SU-DHL-6 (cell line): ENCODE results near the gene GRPR.

Experiments
- H2AFZ ChIP-seq: fragments of 200-600 bp; sonication (generic); 2 replicates; pipeline ENCODE4 v1.6.1; 2014; ENCODE audit warnings: low read depth, mild to moderate bottlenecking, moderate library complexity, mixed read lengths, antibody characterized with exemption, low read length; ENCODE audit not compliant: severe bottlenecking
- H3F3A ChIP-seq: fragments of 200-600 bp; shearing (Covaris generic); 2 replicates; pipeline ENCODE4 v1.6.0; 2016; ENCODE audit warnings: antibody characterized with exemption, mild to moderate bottlenecking; ENCODE audit not compliant: insufficient read depth
- H3K27ac ChIP-seq: fragments of 200-600 bp; sonication (generic); 2 replicates; pipeline ENCODE4 v1.5.1; 2016; ENCODE audit warnings: low read depth, mild to moderate bottlenecking, low read length, moderate library complexity, mixed read lengths
- H3K27me3 ChIP-seq: fragments of 200-600 bp; sonication (generic), shearing (Covaris generic); 2 replicates; pipeline ENCODE4 v1.6.0; 2014; ENCODE audit warnings: mild to moderate bottlenecking, low read length
- H3K36me3 ChIP-seq: fragments of 200-600 bp; sonication (generic); 2 replicates; pipeline ENCODE4 v1.6.1; 2014; ENCODE audit warnings: mild to moderate bottlenecking, low read length, mixed read lengths
- H3K4me2 ChIP-seq: fragments of 300-600, 200-600 bp; shearing (Covaris generic), sonication (generic); 2 replicates; pipeline ENCODE4 v1.6.0; 2014; ENCODE audit warnings: low read length, low read depth, mild to moderate bottlenecking; ENCODE audit not compliant: poor library complexity, severe bottlenecking
- H3K4me3 ChIP-seq: fragments of 200-600 bp; sonication (generic); 2 replicates; pipeline ENCODE4 v1.5.1; 2014; ENCODE audit warnings: antibody characterized with exemption, low read length, mild to moderate bottlenecking, mixed read lengths; ENCODE audit not compliant: insufficient read depth, poor library complexity, severe bottlenecking
- H3K79me2 ChIP-seq: fragments of 200-600 bp; sonication (generic); 2 replicates; pipeline ENCODE4 v1.6.1; 2014; ENCODE audit warnings: mild to moderate bottlenecking, low read length, moderate library complexity; ENCODE audit not compliant: insufficient read depth
- H3K9ac ChIP-seq: fragments of 200-600 bp; sonication (generic); 2 replicates; pipeline ENCODE4 v1.7.0; 2014; ENCODE audit warnings: mild to moderate bottlenecking, low read length
- H3K9me2 ChIP-seq: fragments of 200-600 bp; sonication (generic); replicated peaks from 2 replicates; pipeline ENCODE4 v1.6.1; 2014; ENCODE audit warnings: low read length; ENCODE audit not compliant: insufficient read depth
- H3K9me3 ChIP-seq: fragments of 200-600 bp; sonication (generic); 2 replicates; pipeline ENCODE4 v1.6.1; 2014; ENCODE audit warnings: low read length, mixed read lengths; ENCODE audit not compliant: insufficient read depth
- H4K20me1 ChIP-seq: fragments of 200-600 bp; sonication (generic); 2 replicates; pipeline ENCODE4 v1.6.1; 2014; ENCODE audit warnings: low read depth, mild to moderate bottlenecking, antibody characterized with exemption, low read length, moderate library complexity, mixed read lengths
- CTCF ChIP-seq: fragments of 200-600 bp; sonication (generic); IDR thresholded peaks from one replicate; pipeline ENCODE4 v1.5.1; 2017; ENCODE audit warnings: antibody characterized with exemption, mild to moderate bottlenecking, low read length, moderate library complexity; ENCODE audit not compliant: insufficient read depth, poor library complexity, severe bottlenecking
- EZH2phosphoT487 ChIP-seq: fragments of 200-600 bp; sonication (generic), shearing (Covaris generic); conservative IDR thresholded peaks from 2 replicates; pipeline ENCODE4 v1.6.1; 2018; ENCODE audit warnings: mild to moderate bottlenecking, antibody characterized with exemption, low read length, moderate library complexity, mixed read lengths

GRPR gene

GRCh38 chrX:16089086-16089485 is 34.3 kb upstream of the GRPR start:
- Histone ChIP-seq H3K9me3 (no peaks in the 10 kb centered on the region), H3K9ac (no peak overlapping the region), H2AFZ (no peak overlapping the region), H3K4me2 (no peak overlapping the region), H3K27me3 (no peaks in the 10 kb centered on the region), H3K79me2 (no peaks in the 10 kb centered on the region), H3K27ac (no peak overlapping the region), H3K4me3 (no peak overlapping the region), H3F3A (no peaks in the 10 kb centered on the region), H3K36me3 (no peaks in the 10 kb centered on the region), H4K20me1 (no peaks in the 10 kb centered on the region), H3K9me2 (no peaks in the 10 kb centered on the region)
- no peak for TF ChIP-seq CTCF
- no peak for TF ChIP-seq EZH2phosphoT487

- no peaks in the 10 kb centered on the region for H3K36me3 ChIP-seq
- no peak overlapping the region for H3K9ac ChIP-seq
- no peak overlapping the region for H2AFZ ChIP-seq
- H3K79me2 ChIP-seq: no peaks in the 10 kb centered on the region
- no peak for TF ChIP-seq CTCF
- no peak for TF ChIP-seq EZH2phosphoT487
- no peaks in the 10 kb centered on the region for H4K20me1 ChIP-seq
- no peak overlapping the region for H3K4me2 ChIP-seq
- H3K27ac ChIP-seq: no peak overlapping the region
- no peaks in the 10 kb centered on the region for H3F3A ChIP-seq
- no peak overlapping the region for H3K4me3 ChIP-seq
- H3K27me3 ChIP-seq: no peaks in the 10 kb centered on the region
- no peaks in the 10 kb centered on the region for H3K9me3 ChIP-seq
- H3K9me2 ChIP-seq: no peaks in the 10 kb centered on the region
These were observed 27.2 kb upstream of the GRPR start for GRCh38 chrX:16096141-16096540.

- Histone ChIP-seq H3K9me3 (no peaks in the 10 kb centered on the region), H3K27ac (no peak overlapping the region), H2AFZ (no peak overlapping the region), H3K9ac (no peak overlapping the region), H3K79me2 (no peaks in the 10 kb centered on the region), H3K4me3 (no peak overlapping the region), H3K36me3 (no peaks in the 10 kb centered on the region), H4K20me1 (no peaks in the 10 kb centered on the region), H3K9me2 (no peaks in the 10 kb centered on the region), H3F3A (peaks cover 6% of the 10 kb centered on the region; the same call in 1 of the 2 replicates), H3K4me2 (no peak overlapping the region), H3K27me3 (no peaks in the 10 kb centered on the region)
- no peak for TF ChIP-seq CTCF
- no peak for TF ChIP-seq EZH2phosphoT487
These were observed 22.7 kb upstream of the GRPR start for GRCh38 chrX:16100673-16101072.

GRCh38 chrX:16101581-16101980 is 21.8 kb upstream of the GRPR start:
- H3K36me3 ChIP-seq: no peaks in the 10 kb centered on the region
- no peak overlapping the region for H3K9ac ChIP-seq
- H3K4me2 ChIP-seq: no peak overlapping the region
- no peaks in the 10 kb centered on the region for H3K27me3 ChIP-seq
- H3K79me2 ChIP-seq: no peaks in the 10 kb centered on the region
- H3F3A ChIP-seq: peaks cover 6% of the 10 kb centered on the region; the same call in 1 of the 2 replicates
- H4K20me1 ChIP-seq: no peaks in the 10 kb centered on the region
- no peaks in the 10 kb centered on the region for H3K9me3 ChIP-seq
- H3K9me2 ChIP-seq: no peaks in the 10 kb centered on the region
- TF ChIP-seq EZH2phosphoT487: no peak
- TF ChIP-seq CTCF: no peak
- H2AFZ ChIP-seq: no peak overlapping the region
- no peak overlapping the region for H3K4me3 ChIP-seq
- H3K27ac ChIP-seq: no peak overlapping the region
